GM18526 (cell line): Measurements from ENCODE around the gene CUBN.

Source experiments
- POLR2A ChIP-seq: IDR thresholded peaks from 3 replicates; pipeline ENCODE4 v1.6.1; 2011; ENCODE audit not compliant: insufficient read length; ENCODE audit errors: extremely low read depth

Gene CUBN

GRCh38 chr10:17122726-17123661 lies 6.6 kb downstream of the CUBN start:
- TF ChIP-seq POLR2A = no peak

- no peak for TF ChIP-seq POLR2A
Observed at GRCh38 chr10:17122052-17122451, 7.6 kb downstream of the CUBN start.

GRCh38 chr10:17120694-17121093 lies 8.9 kb downstream of the CUBN start:
- no peak for TF ChIP-seq POLR2A

DNA sequence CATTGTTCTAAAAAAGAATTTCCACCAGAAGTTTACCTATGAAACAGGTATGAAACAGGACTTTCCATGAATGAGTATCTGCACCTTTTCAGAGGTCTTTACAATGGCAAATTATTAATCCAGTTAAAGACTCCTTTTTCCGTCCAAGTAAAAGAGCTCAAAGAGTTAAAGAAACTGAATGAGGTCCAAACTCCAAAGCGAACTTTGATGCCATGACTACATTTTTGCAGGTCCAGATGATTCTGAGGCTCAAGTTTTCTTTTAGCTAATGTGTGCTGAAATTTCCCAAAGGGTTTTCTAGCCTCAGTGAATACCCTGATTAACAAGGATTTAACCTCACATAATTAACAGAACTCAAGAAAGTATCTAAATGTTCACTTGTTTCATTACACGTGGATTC lies 9.8 kb downstream of the CUBN start:
- TF ChIP-seq POLR2A = no peak

DNA sequence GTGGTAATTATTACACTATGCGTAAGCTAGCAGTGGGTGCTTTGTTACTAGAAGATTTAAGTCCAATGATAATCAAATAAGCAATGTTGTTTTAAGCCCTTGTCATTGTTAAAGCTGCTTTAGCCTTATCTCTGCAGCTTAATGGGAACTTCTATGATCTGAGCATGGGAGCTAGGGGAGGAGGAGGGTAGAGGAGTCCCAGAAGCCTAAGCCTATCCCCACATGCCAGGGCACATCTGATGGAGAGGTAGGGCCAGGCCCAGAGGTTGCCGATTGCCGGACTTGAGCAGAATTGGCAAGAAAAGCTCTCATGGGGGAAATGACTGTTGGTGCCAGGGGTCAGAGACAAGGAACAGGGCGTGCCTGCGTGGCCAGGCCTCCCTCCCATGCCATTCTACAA lies 13.4 kb downstream of the CUBN start:
- TF ChIP-seq POLR2A = no peak

DNA sequence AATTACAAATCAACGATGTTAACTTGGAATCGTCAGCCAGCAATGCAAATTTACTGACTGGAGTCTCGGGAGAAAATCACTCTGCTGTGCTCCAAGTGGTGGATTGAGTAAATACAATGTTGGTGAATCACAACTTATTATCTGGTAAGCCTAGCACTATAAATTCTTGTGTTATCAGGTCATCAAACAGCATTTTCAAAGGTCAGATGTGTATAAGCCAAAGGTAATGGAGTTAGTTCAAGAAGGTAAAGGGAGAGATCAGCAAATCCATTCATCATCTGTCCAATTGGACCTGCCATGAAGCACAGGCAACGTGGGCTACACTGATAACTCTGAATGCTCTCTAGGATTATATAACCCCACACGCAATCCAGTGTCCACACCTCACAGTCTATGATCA lies 13.9 kb downstream of the CUBN start:
- no peak for TF ChIP-seq POLR2A

- no peak for TF ChIP-seq POLR2A
Observed at GRCh38 chr10:17113889-17114540, 15.6 kb downstream of the CUBN start.

GRCh38 chr10:17113346-17113745 lies 16.3 kb downstream of the CUBN start:
- TF ChIP-seq POLR2A = no peak

DNA sequence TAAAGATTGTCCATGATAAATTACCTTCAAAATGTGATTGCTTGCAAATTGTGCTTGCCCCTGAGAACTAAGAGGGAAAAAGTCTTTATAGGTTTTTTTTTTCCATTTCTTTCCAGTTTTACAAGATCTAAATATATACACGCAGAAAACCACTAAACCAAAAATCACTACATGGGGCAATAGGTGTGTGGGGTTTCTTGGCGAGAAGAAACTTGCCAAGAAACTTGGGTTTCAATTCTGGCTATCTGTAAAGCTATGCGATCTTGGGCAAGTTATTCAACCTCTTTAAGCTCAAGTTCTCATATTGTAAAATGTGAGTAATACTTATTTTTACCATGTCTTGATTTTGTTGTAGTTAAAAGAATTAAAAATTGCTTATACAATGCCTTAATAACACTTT lies 17.0 kb downstream of the CUBN start:
- no peak for TF ChIP-seq POLR2A

- no peak for TF ChIP-seq POLR2A
Observed at GRCh38 chr10:17109475-17110207, 20.0 kb downstream of the CUBN start.

DNA sequence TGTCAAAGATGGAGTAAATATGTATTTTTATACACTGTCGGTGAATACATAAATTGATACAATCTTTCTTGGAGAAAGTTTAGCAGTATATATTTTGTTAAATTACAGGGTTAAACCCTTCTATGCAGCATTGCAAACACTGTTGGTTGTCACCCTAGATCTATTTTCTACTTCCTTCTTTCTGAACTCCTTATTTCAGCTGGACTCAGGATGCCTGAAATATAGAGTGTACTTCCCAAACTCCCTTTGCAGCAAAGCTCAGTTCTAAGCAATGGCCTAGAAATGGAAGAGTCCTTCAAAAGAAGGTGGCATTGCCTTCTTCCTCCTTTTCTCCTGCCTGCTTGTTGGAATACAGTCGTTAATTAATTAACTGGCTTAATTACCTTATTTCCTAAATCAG lies 20.6 kb downstream of the CUBN start:
- TF ChIP-seq POLR2A = no peak

GRCh38 chr10:17106991-17107390 lies 22.6 kb downstream of the CUBN start:
- TF ChIP-seq POLR2A = no peak

DNA sequence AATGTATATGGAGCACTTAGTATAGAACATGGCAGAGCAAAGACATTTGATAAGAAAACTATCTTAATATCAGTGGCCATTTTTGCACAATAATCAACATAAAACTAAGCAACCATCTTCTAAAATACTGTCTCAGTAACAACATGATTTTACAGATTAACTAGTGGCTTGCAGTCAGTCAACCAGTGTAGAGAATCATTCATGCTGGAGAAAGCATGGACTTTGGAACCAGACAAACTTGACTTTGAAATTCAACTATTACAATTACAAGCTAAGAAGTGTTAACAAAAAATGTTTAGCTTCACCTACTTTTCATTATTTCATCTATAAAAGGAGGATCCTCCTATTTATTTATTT lies 27.7 kb downstream of the CUBN start:
- TF ChIP-seq POLR2A = no peak

DNA sequence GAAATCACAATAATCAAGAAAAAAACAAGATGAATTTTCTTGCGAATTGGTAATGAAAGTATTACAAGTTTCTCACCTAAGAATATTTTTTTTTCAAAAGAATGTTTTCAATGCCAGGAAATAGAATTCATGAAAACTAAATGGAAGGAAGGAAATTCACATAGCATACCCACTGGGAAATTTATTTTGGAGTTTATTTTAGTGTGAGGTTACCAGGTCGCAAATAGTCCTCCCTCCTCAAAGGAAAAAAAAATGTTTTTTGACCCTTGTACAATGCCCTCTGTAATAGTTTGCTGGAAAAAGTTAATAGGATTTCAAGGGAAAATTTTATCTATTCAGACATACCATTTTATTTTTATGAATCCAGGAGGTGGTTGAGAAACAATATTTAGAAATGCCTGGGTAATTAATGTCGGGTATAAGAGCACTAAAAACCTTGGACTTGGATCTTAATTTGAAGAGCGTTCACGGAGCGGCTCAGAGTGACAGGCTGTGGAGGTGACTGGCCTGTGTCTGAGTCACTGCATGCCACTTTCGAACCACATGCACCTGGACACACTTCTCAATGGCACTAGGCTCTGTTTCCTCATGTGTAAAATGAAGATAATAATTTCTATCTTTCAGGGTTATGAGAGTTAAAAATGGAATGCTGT lies 28.2 kb downstream of the CUBN start:
- TF ChIP-seq POLR2A = no peak

DNA sequence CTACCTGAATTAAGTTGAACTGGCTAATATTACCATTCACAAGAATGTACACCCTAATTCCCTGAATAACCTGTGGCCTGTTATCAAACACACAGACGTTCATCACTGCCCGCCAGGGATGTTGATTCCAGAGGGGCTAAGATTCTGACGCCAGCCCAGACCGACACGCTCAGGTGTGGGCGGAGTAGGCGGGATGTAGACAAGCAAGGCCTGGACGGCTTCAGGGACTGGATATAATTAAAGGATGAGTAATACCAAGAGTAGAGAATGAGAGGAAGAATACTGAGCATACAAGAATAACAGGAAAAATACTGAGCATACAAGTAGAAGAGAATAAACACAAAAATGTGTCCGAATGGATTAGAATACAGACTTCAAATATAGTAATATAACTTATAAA lies 29.0 kb downstream of the CUBN start:
- no peak for TF ChIP-seq POLR2A
